Ramos (cell line): ENCODE measurements around the gene OCLN.
"Not testable (repeated sequence)": the region's sequence is repeated elsewhere in the genome, so short reads cannot be mapped to it uniquely, and the experiment has no call there.

ENCODE experiments used
- in situ Hi-C: fragments of 300-500 bp; cut with MboI; formaldehyde crosslinking; loops from one replicate; pipeline ENCODE4 v1.14.3; 2022; ENCODE audit warnings: low sequenced_read_pairs; ENCODE audit not compliant: unreplicated experiment

The OCLN gene, protein sequence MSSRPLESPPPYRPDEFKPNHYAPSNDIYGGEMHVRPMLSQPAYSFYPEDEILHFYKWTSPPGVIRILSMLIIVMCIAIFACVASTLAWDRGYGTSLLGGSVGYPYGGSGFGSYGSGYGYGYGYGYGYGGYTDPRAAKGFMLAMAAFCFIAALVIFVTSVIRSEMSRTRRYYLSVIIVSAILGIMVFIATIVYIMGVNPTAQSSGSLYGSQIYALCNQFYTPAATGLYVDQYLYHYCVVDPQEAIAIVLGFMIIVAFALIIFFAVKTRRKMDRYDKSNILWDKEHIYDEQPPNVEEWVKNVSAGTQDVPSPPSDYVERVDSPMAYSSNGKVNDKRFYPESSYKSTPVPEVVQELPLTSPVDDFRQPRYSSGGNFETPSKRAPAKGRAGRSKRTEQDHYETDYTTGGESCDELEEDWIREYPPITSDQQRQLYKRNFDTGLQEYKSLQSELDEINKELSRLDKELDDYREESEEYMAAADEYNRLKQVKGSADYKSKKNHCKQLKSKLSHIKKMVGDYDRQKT

DNA sequence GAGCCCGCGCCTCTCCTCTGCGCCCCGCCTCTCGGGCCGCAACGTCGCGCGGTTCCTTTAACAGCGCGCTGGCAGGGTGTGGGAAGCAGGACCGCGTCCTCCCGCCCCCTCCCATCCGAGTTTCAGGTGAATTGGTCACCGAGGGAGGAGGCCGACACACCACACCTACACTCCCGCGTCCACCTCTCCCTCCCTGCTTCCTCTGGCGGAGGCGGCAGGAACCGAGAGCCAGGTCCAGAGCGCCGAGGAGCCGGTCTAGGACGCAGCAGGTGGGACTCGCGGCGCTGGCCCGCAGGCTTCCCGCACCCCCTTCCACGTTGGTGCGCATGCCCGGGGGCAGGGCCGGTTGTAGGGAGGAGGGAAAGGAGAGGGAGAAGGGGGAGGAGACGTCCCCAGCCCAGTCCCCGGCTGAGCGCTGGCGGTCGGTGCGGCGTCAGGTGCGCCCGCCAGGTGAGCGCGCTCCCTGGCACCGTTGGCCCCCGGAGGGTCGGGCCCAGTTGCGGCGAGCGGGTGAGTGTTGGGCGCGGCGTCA is at the start of gene OCLN:
OCLN (plus strand) TSS at position 400 of the 532 bp plus-strand sequence. CDS start 11,455 bp downstream, outside the sequence.
- in situ Hi-C loops, result no loop called here

DNA sequence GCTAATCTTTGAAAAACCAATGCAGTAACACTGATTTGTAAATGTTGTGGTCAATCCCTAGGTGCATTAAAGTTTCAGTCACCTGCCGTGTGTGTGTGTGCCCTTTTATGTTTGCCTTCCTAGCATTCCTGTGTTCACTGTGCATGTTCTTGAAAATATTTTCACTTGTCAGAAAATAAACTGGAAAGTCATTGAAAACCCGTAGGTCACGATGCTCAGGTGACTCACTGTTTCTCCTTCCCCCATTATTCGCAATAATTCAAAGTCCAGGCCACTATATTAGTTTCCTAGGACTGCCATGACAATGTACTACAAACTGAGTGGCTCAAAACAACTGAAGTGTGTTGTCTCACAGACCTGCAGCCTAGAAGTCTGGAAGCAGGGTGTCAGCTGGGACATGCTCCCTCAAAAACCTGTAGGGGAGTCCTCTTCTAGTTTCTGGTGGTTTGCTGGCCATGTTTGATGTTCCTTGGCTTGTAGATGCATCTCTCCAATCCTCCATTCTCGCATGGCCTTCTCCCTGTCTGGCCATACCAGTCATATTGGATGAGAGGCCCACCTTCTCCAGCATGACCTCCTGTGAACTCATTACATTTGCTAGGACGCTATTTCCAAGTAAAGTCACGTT is 48.3 kb upstream of the OCLN start:
- in situ Hi-C loops, result no loop called here

DNA sequence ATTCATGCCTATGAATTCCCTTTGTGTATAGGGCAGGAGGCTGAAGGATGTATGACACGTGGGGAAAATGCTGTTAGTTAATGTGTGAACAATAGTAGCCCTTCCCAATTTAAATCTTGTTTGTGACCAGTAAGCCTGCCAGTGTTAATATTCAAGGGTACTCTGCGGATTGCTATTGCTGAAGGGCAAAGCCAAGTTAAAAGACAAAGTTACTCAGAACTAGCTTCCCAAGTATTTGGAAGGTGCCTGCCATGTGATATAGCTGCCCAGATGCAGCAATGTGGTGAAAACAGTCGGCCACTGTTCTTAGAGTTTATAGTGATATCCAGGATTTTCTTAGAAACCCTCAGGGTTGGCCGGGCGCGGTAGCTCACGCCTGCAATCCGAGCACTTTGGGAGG is 43.1 kb upstream of the OCLN start:
- in situ Hi-C loops, result no loop called here

DNA sequence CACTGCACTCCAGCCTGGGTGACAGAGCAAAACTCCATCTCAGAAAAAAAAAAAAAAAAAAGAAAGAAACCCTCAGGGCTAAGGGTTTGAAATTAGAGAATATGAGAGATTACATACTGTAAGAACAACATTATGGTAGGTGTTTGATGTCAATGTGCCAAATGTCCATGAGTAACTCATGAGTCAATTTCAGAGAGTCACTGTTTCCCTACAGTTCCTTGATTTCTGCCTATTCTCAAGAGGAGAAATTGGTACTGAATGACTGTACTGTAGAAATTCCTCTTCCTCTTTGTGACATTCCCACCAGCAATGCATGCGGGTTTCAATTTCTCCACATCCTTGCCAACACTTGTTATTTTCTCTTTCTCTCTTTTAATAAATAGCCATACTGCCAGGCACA is 42.5 kb upstream of the OCLN start:
- in situ Hi-C loops, result no loop called here

DNA sequence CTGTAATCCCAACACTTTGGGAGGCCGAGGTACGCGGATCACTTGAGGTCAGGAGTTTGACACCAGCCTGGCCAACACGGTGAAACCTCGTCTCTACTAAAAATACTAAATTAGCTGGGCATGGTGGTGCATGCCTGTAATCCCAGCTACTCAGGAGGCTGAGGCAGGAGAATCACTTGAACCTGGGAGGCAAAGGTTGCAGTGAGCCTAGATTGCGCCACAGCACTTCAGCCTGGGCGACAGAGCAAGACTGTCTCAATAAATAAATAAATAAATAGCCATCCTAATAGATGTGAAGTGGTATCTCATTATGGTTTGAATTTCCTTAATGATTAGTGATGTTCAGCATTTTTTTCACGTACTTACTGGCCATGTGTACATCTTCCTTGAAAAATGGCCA is 42.1 kb upstream of the OCLN start:
- in situ Hi-C loops, result not testable (repeated sequence)

DNA sequence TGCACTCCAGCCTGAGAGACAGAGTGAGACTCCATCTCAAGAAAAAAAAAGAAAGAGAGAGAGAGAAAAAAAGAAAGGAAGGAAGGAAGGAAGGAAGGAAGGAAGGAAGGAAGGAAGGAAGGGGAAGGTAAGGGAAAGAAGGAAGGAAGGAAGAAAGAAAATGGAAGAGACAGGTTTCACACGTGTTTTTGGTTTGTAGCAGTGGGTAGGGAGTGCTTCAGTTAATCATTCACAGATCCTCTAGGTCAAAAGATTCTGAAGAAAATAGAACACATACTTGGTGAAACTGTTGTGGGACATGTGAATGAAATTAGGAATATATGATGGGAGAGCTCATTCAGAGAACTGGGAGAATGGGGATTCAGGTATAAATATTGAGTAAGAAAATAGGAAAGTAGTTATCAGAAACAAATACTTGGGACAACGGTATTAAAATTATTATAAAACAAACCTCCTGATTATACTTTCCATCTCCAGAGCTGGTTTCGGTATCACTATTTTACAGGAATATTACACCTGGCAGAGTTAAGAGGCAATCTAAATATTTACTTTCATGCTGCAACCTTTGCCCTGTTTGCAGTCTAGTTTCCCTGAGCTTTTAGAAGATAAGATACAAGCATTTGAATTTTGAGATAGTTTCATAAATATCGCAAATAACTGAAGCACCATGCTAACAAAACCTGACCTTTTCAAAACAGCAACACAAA is 40.5 kb upstream of the OCLN start:
- in situ Hi-C loops, result no loop called here

DNA sequence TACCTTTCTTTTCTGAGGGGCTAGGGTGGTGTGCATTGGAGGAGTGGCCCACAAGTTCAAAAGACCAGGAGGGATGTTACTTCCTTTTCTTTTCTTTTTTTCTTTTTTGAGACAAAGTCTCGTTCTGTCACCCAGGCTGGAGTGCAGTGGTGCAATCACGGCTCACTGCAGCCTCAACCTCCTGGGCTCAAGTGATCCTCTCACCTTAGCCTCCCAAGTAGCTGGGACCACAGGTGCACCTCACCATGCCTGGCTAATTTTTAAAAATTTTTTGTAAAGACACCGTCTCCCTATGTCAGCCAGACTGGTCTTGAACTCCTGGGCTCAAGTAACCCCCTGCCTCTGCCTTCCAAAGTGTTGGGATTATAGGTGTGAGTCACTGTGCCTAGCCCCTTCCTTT is 39.1 kb upstream of the OCLN start:
- in situ Hi-C loops, result not testable (repeated sequence)

DNA sequence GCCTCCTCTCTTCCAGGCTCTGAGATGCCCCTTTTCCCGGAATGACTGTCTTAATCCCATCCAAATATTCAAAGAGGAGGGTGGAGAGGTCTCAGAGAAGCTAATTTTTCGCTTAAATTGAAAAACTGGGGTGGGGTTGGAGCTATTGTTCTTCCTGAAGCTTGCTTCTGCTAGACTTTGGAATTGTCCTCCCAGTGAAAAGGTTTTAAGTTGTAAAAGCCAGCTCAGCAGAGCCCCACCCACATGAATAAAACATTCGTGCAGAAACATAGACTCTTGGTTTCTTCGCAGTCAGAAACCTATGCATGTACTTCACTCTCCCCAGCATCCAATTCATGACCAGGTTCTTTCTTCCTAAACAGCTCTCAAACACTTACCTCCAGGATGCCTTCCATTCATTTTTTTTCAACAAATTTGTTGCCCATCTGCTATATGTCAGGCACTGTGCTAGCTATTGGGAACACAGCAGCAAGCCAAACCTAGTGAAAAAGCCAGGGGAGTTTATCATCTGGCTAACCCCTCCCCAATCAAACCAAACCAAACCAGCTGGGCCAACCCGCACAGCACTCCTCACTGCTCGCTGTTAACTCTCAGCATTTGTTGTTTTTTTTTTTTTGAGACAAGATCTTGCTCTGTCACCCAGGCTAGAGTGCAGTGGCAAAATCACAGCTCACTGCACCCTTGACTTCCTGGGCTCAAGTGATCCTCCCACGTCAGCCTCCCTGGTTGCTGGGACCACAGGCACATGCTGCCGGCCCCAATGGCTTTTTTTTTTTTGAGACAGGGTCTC is 37.9 kb upstream of the OCLN start:
- in situ Hi-C loops, result no loop called here

DNA sequence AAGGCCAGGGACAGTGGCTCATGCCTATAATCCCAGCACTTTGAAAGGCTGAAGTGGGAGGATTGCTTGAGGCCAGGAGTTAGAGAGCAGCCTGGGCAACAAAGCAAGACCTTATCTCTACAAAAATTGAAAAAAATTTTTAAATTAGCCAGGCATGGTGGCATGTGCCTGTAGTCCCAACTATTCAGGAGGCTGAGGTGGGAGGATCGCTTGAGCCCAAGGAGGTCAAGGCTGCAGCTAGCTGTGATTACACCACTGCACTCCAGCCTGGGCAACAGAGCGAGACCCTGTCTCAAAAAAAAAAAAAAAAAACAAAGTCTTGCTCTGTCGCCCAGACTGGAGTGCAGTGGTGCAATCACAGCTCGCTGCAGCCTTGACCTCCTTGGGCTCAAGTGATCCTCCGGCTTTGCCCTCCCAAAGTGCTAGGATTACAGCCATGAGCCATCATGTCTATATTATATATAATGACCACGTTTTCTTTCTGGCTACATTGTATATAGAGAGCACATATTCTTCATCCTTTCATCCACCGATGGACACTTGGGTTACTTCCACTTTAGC is 37.1 kb upstream of the OCLN start:
- in situ Hi-C loops, result not testable (repeated sequence)

DNA sequence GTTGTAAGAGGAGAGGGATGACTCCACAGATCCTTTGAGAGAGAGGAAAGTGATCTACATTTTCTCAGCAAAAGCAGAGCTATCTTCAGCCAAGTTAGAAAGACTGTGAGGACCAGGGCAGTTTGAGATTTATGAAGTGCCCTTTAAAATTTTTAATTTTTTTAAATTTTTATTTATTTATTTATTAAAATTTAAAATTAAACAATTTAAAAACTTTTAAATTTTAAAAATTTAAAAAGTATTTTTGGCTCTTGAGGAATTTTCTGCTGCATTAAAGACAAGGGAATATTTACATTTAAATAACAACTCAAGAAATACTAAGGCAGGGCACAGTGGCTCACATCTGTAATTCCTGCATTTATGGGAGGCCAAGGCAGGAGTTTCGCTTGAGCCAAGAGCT is 30.4 kb upstream of the OCLN start:
- in situ Hi-C loops, result no loop called here

DNA sequence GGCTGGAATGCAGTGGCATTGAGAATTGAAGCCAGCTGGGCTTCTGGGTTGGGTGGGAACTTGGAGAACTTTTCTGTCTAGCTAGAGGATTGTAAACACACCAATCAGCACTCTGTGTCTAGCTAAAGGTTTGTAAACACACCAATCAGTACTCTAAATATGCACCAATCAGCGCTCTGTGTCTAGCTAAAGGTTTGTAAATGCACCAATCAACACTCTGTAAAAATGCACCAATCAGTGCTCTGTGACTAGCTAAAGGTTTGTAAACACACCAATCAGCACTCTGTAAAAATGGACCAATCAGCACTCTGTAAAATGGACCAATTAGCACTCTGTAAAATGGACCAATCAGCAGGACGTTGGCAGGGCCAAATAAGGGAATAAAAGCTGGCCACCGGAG is 26.2 kb upstream of the OCLN start:
- in situ Hi-C loops, result not testable (repeated sequence)

DNA sequence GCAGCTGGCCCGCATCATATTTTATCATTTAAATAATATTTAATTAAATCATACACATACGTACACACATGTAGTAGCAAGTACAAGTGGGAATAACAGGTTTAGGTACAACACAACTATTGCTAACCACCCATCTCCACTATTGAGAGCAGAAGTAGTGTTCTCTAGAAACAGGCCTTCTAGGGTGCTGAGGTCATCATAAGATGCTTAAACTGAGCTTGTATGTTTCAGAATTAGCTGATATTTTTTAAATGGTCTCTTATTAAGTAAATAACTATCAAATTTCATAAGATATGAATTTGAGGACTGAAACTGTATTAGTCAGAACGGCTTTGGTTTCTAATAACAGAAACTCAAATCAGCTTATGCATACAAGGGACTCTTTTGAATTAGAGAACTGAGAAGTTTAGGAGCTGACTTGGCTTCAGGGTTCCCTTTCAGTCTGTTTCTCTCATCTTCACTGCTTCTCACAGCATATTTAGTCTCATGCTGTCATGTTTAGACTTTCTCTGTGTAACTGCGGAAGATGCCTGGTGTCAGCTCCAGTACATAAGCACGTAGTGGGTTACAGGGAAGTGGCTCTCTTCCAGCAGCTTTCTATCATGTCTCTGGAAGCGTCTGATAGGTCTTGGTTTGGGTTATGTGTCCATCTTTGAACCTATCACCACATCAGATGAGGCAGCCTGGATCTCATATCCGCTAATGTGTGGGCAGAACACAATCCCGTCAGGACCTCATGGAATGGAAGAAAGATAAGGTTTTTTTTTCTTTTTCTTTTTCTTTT is 25.0 kb upstream of the OCLN start:
- in situ Hi-C loops, result no loop called here

DNA sequence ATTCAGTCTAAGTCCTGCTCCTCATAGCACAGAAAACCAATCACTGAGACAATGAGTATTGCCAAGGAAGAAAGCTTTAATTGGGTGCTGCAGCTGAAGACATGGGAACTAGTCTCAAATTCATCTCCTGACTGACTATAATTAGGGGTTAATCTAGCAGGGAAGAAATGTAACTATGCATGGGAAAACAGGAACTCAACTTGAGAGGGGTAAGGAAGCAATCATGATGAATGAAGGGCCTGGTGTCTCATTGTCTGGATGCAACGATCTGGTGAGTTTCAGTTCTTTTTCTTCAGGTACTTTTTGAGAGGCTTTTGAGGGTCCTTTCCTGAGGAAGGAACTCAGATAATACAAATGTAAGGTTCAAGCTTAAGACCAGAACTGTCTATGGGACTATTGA is 24.0 kb upstream of the OCLN start:
- in situ Hi-C loops, result no loop called here

DNA sequence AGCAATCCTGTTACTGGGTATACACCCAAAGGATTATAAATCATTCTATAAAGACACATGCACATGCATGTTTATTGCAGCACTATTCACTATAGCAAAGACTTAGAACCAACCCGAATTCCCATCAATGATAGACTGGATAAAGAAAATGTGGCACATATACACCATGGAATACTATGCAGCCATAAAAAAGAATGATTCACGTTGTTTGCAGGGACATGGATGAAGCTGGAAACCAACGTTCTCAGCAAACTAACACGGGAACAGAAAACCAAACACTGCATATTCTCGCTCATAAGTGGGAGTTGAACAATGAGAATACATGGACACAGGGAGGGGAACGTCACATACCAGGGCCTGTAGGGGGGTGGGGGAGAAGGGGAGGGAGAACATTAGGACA is 21.1 kb upstream of the OCLN start:
- in situ Hi-C loops, result not testable (repeated sequence)

DNA sequence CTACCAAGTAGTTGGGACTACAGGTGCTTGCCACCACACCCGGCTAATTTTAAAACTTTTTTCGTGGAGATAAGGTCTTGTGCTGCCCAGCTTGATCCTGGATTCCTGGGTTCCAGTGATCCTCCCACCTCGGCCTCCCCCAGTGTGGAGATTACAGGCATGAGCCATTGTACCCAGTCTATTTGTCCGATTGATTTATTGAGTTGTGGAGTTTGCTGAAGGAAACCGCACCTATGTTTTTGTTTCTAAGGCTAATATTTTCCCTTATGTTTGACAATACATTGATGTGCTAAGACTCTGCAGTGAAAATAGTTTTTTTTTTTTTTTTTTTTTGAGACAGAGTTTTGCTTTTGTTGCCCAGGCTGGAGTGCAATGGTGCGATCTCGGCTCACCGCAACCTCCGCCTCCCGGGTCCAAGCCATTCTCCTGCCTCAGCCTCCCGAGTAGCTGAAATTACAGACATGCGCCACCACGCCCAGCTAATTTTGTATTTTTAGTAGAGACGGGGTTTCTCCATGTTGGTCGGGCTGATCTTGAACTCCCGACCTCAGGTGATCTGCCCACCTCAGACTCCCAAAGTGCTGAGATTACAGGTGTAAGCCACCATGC is 20.0 kb upstream of the OCLN start:
- in situ Hi-C loops, result not testable (repeated sequence)

DNA sequence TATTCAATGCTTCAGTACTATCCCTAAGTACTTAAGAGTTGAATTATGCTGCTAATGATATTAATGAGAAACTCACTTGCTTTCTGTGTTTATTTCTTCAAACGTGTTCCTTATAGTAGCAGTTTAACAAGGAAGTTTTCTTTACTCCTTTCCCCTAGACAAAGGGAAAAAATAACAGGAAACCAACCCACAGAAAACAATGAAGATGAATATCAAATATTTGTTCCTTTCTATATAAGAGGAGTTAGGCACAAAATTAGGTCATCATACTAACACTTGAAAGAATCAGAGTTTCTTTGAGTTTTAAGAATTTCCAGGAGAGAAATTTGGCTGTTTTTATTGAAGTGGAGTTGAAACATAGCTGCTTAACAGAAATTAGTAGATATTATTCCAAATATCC is 15.4 kb upstream of the OCLN start:
- in situ Hi-C loops, result no loop called here

DNA sequence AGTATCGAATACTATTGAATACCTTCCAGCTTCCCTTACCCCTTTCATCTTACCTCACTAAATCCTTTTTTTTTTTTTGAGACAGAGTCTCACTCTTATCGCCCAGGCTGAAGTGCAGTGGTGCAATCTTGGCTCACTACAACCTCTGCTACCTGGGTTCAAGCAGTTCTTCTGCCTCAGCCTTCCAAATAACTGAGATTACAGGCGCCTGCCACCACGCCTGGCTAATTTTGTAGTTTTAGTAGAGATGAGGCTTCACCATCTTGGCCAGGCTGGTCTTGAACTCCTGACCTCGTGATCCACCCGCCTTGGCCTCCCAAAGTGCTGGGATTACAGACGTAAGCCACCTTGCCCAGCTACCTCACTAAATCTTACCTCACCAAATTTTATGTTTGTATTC is 14.3 kb upstream of the OCLN start:
- in situ Hi-C loops, result not testable (repeated sequence)

DNA sequence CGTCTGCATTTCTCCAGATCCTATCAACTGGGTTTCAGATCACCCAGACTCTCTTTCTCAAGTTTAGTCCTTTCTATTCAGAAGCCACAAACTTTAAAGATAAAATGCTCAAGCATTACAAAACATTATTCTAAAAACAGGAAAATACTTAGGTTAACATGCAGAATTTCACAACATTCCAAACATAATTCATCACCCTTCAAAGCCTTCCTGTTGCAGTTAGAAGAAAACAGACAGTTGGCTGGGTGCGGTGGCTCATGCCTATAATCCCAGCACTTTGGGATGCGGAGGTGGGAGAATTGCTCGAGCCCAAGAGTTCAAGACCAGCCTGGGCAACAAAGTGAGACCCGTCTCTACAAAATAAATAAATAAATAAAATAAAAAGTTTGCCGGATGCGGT is 7.7 kb upstream of the OCLN start:
- in situ Hi-C loops, result no loop called here

DNA sequence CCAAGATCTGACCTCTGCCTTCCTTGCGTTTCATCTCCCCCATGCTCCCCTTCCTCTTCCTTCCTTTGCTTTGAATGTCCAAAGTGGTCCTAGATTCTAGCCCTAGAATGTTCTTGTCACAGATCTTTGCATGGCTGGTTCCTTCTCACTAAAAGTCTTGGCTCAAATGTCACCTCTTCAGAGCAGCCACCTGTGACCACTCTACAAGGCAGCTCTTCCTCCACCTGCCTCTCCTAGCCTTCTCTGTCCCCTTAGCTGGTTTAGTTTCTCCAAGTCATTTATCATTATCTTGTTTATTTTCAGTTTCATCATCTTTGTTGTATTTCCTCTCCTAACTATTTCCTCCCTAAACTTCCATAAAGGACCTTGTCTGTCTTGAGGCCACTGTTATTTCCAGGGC is 7.1 kb upstream of the OCLN start:
- in situ Hi-C loops, result no loop called here
